Hepatocyte (in vitro differentiated cells): ENCODE measurements around the gene OR5D18. TPM values are rescaled to one million over a fixed set of nuclear protein-coding genes. Genes with fewer than 3 reads are reported as not detected.
"Not testable (repeated sequence)": the region's sequence is repeated elsewhere in the genome, so short reads cannot be mapped to it uniquely, and the experiment has no call there.

Source experiments
- DNase-seq: peaks from one replicate; pipeline ENCODE4 v3.0.0-alpha.2; 2016; ENCODE audit warnings: low spot score
- H2AFZ ChIP-seq: fragments of 200-600 bp; sonication (generic); 2 replicates; pipeline ENCODE4 v1.6.0; 2016; ENCODE audit warnings: antibody characterized with exemption, mild to moderate bottlenecking
- H3K27ac ChIP-seq: fragments of 200-600 bp; sonication (generic); 2 replicates; pipeline ENCODE4 v1.5.1; 2016; ENCODE audit warnings: mild to moderate bottlenecking
- H3K27me3 ChIP-seq: fragments of 200-600 bp; sonication (generic); 2 replicates; pipeline ENCODE4 v1.6.1; 2016
- H3K36me3 ChIP-seq: fragments of 200-600 bp; sonication (generic); replicated peaks from 2 replicates; pipeline ENCODE4 v1.5.1; 2016; ENCODE audit warnings: low read depth; ENCODE audit not compliant: insufficient read depth
- H3K4me1 ChIP-seq: fragments of 200-600 bp; sonication (generic); 2 replicates; pipeline ENCODE4 v1.5.1; 2016; ENCODE audit warnings: mild to moderate bottlenecking, moderate library complexity; ENCODE audit not compliant: insufficient read depth
- H3K4me2 ChIP-seq: fragments of 200-600 bp; sonication (generic); 2 replicates; pipeline ENCODE4 v1.6.0; 2016
- H3K4me3 ChIP-seq: fragments of 200-600 bp; sonication (generic); 2 replicates; pipeline ENCODE4 v1.5.1; 2016; ENCODE audit warnings: mild to moderate bottlenecking
- H3K79me2 ChIP-seq: fragments of 200-600 bp; sonication (generic); 2 replicates; pipeline ENCODE4 v1.6.0; 2017; ENCODE audit warnings: mild to moderate bottlenecking
- H3K9me2 ChIP-seq: fragments of 200-600 bp; sonication (generic); replicated peaks from 2 replicates; pipeline ENCODE4 v1.6.0; 2017; ENCODE audit warnings: mild to moderate bottlenecking; ENCODE audit not compliant: insufficient read depth
- H3K9me3 ChIP-seq: fragments of 200-600 bp; sonication (generic); 2 replicates; pipeline ENCODE4 v1.5.1; 2016; ENCODE audit warnings: low read depth, mild to moderate bottlenecking
- H4K20me1 ChIP-seq: fragments of 200-600 bp; sonication (generic); 2 replicates; pipeline ENCODE4 v1.6.0; 2016; ENCODE audit warnings: mild to moderate bottlenecking; ENCODE audit not compliant: insufficient read depth, poor library complexity, severe bottlenecking
- EZH2 ChIP-seq: fragments of 200-600 bp; sonication (generic); IDR thresholded peaks from 2 replicates; pipeline ENCODE4 v1.6.1; 2016; ENCODE audit warnings: antibody characterized with exemption, mild to moderate bottlenecking, borderline replicate concordance
- WGBS: methylation state at CpG from one replicate; pipeline ENCODE4 v1.1.6; 2016; ENCODE audit warnings: low lambda C conversion rate; ENCODE audit errors: missing lambda C conversion rate; 5-methylcytosine and 5-hydroxymethylcytosine counted together
- polyA plus RNA-seq: library from polyadenylated mRNA; unstranded; fragments of >200 nt; fragmentation: Nextera tagmentation; extraction: Ambion mirVana; gene quantifications from 2 replicates; pipeline ENCODE4 v1.2.1, GENCODE V29; 2016
- small RNA-seq: library from RNA; depleted of rRNA; stranded (forward); fragments of <200 nt; gene quantifications from one replicate; pipeline ENCODE3, GENCODE V24; 2014
- total RNA-seq: library from RNA; depleted of rRNA; stranded (reverse); fragments of >200 nt; gene quantifications from 2 replicates; pipeline ENCODE4 v1.2.3, GENCODE V29; 2014

OR5D18 gene
- total and polyA plus RNA-seq, 2 experiments from 2014 or later: not detected

DNA sequence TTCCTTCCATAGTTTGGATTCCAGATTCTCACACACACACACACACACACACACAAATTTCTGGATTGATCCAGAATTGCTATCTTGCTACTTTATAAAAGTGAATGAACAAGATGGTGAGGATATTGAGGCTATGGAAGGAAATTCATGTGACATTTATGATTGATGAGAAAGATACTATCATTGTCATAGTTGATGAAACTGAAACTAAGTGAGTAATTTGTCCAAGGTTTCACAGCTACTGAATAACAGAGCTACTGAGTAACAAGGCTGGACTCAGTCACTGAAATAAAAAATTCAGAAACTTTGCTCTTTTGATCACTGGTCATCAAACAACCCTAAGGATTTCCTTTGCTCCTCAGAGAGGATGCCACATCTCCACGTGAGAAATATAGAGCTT is 35.3 kb downstream of the OR5D18 start:
- no peak overlapping the region for H3K27ac ChIP-seq
- no peak overlapping the region for H3K4me3 ChIP-seq
- H2AFZ ChIP-seq: no peak overlapping the region

DNA sequence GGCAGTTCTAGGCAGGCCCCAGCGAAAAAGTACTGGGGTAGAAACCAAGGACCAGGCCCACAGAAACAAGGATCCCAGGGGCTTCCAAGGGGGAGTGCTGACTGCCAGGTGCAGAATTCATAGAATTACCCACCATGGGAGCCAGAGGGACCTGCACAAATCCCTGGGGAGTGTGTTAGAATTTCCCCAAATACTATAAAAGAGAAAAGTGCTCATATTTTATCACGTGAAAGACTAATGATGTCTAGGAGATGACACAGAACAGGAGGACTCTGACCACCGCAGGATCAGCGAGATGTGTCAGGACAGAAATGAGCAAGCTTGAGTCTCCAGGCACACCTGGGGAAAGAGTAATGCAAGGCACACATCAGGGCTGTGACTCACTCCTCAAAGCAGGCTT is 47.9 kb downstream of the OR5D18 start:
- H3K4me3 ChIP-seq, H3K79me2 ChIP-seq, DNase-seq, H3K27me3 ChIP-seq, H2AFZ ChIP-seq, H3K9me2 ChIP-seq, H3K27ac ChIP-seq, H3K9me3 ChIP-seq, H3K4me2 ChIP-seq, H4K20me1 ChIP-seq, H3K4me1 ChIP-seq, H3K36me3 ChIP-seq: not testable (repeated sequence)
- WGBS: 79% methylated on average over 4 of the region's 4 CpGs

More for the DNA sequence above, 35.3 kb downstream of the OR5D18 start:
- TF ChIP-seq EZH2: no peak
- Histone ChIP-seq H3K79me2 (no peaks in the 10 kb centered on the region), H3K36me3 (no peaks in the 10 kb centered on the region), H3K4me1 (no peaks in the 10 kb centered on the region), H3K27me3 (no peaks in the 10 kb centered on the region), H4K20me1 (no peaks in the 10 kb centered on the region), H3K9me2 (no peaks in the 10 kb centered on the region), H3K9me3 (no peaks in the 10 kb centered on the region), H3K4me2 (no peak overlapping the region)
- WGBS: 9% methylated on average over 1 of the region's 1 CpG
- no peak for DNase-seq

Small RNAs within 50 kb of the gene (small RNA-seq; reads per million reads assigned to genes)
- not detected for gene AC036111.3

Other genes starting within 250 kb of the OR5D18 start
- gene OR4C16, start 247.5 kb upstream of the OR5D18 start, total RNA-seq: not detected in 2 replicates
- not detected in 2 replicates for gene OR4C16, start 247.5 kb upstream of the OR5D18 start, polyA plus RNA-seq
- gene OR4C11, start 212.0 kb upstream of the OR5D18 start, total RNA-seq: not detected in 2 replicates
- gene OR4C11, start 212.0 kb upstream of the OR5D18 start, polyA plus RNA-seq: not detected in 2 replicates
- not detected in 2 replicates for gene OR4P4, start 184.5 kb upstream of the OR5D18 start, total RNA-seq
- gene OR4P4, start 184.5 kb upstream of the OR5D18 start, polyA plus RNA-seq: not detected in 2 replicates
- not detected in 2 replicates for gene OR4S2, start 171.3 kb upstream of the OR5D18 start, total RNA-seq
- gene OR4S2, start 171.3 kb upstream of the OR5D18 start, polyA plus RNA-seq: not detected in 2 replicates
- gene OR4C6, start 157.4 kb upstream of the OR5D18 start, total RNA-seq: not detected in 2 replicates
- gene OR4C6, start 157.4 kb upstream of the OR5D18 start, polyA plus RNA-seq: not detected in 2 replicates
- gene OR5D13, start 46.2 kb upstream of the OR5D18 start, total RNA-seq: not detected in 2 replicates
- gene OR5D13, start 46.2 kb upstream of the OR5D18 start, polyA plus RNA-seq: not detected in 2 replicates
- gene OR5D14, start 24.1 kb upstream of the OR5D18 start, total RNA-seq: not detected in 2 replicates
- not detected in 2 replicates for gene OR5D14, start 24.1 kb upstream of the OR5D18 start, polyA plus RNA-seq
- not detected in 2 replicates for gene OR5L1, start 8.3 kb upstream of the OR5D18 start, total RNA-seq
- gene OR5L1, start 8.3 kb upstream of the OR5D18 start, polyA plus RNA-seq: not detected in 2 replicates
- not detected in 2 replicates for gene OR5L2, start 7.6 kb downstream of the OR5D18 start, total RNA-seq
- gene OR5L2, start 7.6 kb downstream of the OR5D18 start, polyA plus RNA-seq: not detected in 2 replicates
- not detected in 2 replicates for gene OR5D16, start 19.1 kb downstream of the OR5D18 start, total RNA-seq
- not detected in 2 replicates for gene OR5D16, start 19.1 kb downstream of the OR5D18 start, polyA plus RNA-seq
- not detected in 2 replicates for gene TRIM51, start 63.7 kb downstream of the OR5D18 start, total RNA-seq
- gene TRIM51, start 63.7 kb downstream of the OR5D18 start, polyA plus RNA-seq: not detected in 2 replicates
- gene OR5W2, start 95.0 kb downstream of the OR5D18 start, total RNA-seq: not detected in 2 replicates
- not detected in 2 replicates for gene OR5W2, start 95.0 kb downstream of the OR5D18 start, polyA plus RNA-seq
- not detected in 2 replicates for gene OR5I1, start 116.8 kb downstream of the OR5D18 start, total RNA-seq
- not detected in 2 replicates for gene OR5I1, start 116.8 kb downstream of the OR5D18 start, polyA plus RNA-seq
- gene OR10AG1, start 150.3 kb downstream of the OR5D18 start, total RNA-seq: not detected in 2 replicates
- gene OR10AG1, start 150.3 kb downstream of the OR5D18 start, polyA plus RNA-seq: not detected in 2 replicates
- gene OR5F1, start 175.0 kb downstream of the OR5D18 start, total RNA-seq: not detected in 2 replicates
- gene OR5F1, start 175.0 kb downstream of the OR5D18 start, polyA plus RNA-seq: not detected in 2 replicates
- not detected in 2 replicates for gene OR5AS1, start 208.0 kb downstream of the OR5D18 start, total RNA-seq
- gene OR5AS1, start 208.0 kb downstream of the OR5D18 start, polyA plus RNA-seq: not detected in 2 replicates